ENCODE measurements around the gene MRM3. TPM values are rescaled to one million over a fixed set of nuclear protein-coding genes. Genes with fewer than 3 reads are reported as not detected.

MRM3 gene
- total and polyA plus RNA-seq, 10 donors, result 13.5 to 23.1 (median 17.1) TPM

Other genes with a start within 250 kb of the MRM3 start
- 10 to 100 TPM; 41.7 to 82.2 (median 57.1) TPM for gene VPS53, start 67.5 kb upstream of the MRM3 start, total RNA-seq
- gene VPS53, start 67.5 kb upstream of the MRM3 start, polyA plus RNA-seq, result 1 to 10 TPM; 3.5 to 8.1 (median 5.2) TPM
- 1 to 10 TPM; 3.1 to 5.8 (median 4.5) TPM for gene TLCD3A, start 49.8 kb upstream of the MRM3 start, total RNA-seq
- 1 to 10 TPM in 2 of 3 donors, under 1 TPM in 1; 0.96 to 1.6 (median 1.2) TPM for gene TLCD3A, start 49.8 kb upstream of the MRM3 start, polyA plus RNA-seq
- 10 to 100 TPM; 17.3 to 24.9 (median 19.9) TPM for gene GEMIN4, start 30.1 kb upstream of the MRM3 start, total RNA-seq
- 10 to 100 TPM in 1 of 3 donors, 1 to 10 TPM in 2; 5.7 to 11.4 (median 8.9) TPM for gene GEMIN4, start 30.1 kb upstream of the MRM3 start, polyA plus RNA-seq
- gene GLOD4, start 73 bp upstream of the MRM3 start, total RNA-seq, result 10 to 100 TPM; 38.6 to 69.7 (median 54.4) TPM
- 10 to 100 TPM; 41.9 to 54.6 (median 43.3) TPM for gene GLOD4, start 73 bp upstream of the MRM3 start, polyA plus RNA-seq
- 10 to 100 TPM in 5 of 7 donors, 1 to 10 TPM in 2; 7.2 to 21.4 (median 14.1) TPM for gene NXN, start 197.4 kb downstream of the MRM3 start, total RNA-seq
- 1 to 10 TPM; 3.9 to 6.6 (median 5.8) TPM for gene NXN, start 197.4 kb downstream of the MRM3 start, polyA plus RNA-seq
- gene TIMM22, start 214.8 kb downstream of the MRM3 start, total RNA-seq, result 10 to 100 TPM in 6 of 7 donors, 1 to 10 TPM in 1; 9.7 to 14.3 (median 11.2) TPM
- 1 to 10 TPM; 5.1 to 8.8 (median 7.0) TPM for gene TIMM22, start 214.8 kb downstream of the MRM3 start, polyA plus RNA-seq

Data from spleen (tissue), 10 donors.